Forelimb muscle (tissue), 1 donor: ENCODE results near the gene ADPRH. TPM values are rescaled to one million over a fixed set of nuclear protein-coding genes. Genes with fewer than 3 reads are reported as not detected.
A peak's percentile ranks its signal among the peaks of the same experiment; 100 is the strongest.
"Not testable (repeated sequence)": the region's sequence is repeated elsewhere in the genome, so short reads cannot be mapped to it uniquely, and the experiment has no call there.

Source experiments
- DNase-seq: peaks from one replicate; pipeline ENCODE4 v3.0.0-alpha.2; 2013; ENCODE audit warnings: low read depth
- polyA plus RNA-seq: library from polyadenylated mRNA; unstranded; fragments of 120-200 nt; gene quantifications from one replicate; pipeline ENCODE4 v1.2.1, GENCODE V29; 2013; ENCODE audit not compliant: insufficient read length

ADPRH gene
- 9.3 TPM for polyA plus RNA-seq

- peak; percentile 16 for DNase-seq
Observed at GRCh38 chr3:119579366-119580066, at the start of gene ADPRH. Gene ADPRH, plus strand, starts transcription at chr3:119579492. Its CDS starts 2,678 bp downstream, at chr3:119582170.

- DNase-seq = no peak
Observed at GRCh38 chr3:119529883-119530282, 49.4 kb upstream of the ADPRH start.

- no peak for DNase-seq
Observed at GRCh38 chr3:119530456-119530855, 48.8 kb upstream of the ADPRH start.

DNA sequence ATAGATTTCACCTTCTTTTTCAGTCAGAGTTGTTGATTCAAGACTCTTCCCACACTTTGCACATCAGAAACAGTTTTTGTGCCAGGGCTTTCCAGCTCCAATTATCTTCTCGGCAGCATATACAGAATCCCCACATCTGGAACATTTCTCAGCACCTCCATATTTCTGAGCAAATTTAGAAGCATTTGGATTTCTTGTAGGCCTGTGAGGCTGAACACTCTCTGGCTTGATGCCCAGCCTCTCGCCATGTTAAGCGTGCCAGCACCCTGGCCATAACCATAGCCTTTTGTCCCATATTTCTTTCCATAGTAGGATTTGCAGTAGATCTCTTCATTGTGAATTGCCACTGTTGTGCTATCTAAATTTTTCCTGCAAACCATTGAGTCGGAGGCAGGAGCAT is 48.1 kb upstream of the ADPRH start:
- DNase-seq = no peak

DNA sequence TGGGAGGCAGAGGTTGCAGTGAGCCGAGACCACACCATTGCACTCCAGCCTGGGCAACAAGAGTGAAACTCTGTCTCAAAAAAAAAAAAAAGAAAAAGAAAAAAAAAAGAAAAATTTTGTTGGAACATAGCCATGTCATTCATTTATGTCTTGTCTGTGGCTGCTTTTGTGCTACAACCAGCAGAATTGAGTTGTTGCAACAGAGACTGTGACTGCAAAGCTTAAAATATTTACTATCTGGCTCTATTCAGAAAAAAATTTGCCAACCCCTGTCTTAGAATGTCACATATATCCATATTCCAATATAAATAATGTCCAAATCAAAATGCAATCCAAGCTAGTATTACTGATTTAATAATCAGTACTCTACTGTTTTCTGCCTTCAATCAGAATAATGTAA is 45.0 kb upstream of the ADPRH start:
- DNase-seq = no peak

- DNase-seq = no peak
Observed at GRCh38 chr3:119536757-119537156, 42.5 kb upstream of the ADPRH start.

- no peak for DNase-seq
Observed at GRCh38 chr3:119538772-119539171, 40.5 kb upstream of the ADPRH start.

DNA sequence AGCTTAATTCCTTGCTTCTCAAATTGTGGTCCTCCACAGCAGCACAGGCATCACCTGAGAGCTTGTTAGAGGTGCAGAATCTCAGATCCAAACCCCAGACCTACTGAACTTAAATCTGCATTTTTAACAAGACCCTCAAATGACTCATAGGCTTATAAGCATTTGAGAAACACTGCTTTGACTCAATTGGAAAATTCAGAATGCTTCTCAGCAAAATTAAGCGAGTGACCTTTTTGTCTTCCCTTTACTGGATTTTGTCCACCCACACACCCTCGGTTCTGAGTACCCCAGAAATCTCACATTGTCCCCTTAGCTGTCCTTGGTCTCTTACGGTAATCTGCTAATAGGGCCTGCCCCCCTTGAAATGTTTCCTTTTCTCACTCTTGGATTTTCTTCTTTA is 37.7 kb upstream of the ADPRH start:
- no peak for DNase-seq

DNA sequence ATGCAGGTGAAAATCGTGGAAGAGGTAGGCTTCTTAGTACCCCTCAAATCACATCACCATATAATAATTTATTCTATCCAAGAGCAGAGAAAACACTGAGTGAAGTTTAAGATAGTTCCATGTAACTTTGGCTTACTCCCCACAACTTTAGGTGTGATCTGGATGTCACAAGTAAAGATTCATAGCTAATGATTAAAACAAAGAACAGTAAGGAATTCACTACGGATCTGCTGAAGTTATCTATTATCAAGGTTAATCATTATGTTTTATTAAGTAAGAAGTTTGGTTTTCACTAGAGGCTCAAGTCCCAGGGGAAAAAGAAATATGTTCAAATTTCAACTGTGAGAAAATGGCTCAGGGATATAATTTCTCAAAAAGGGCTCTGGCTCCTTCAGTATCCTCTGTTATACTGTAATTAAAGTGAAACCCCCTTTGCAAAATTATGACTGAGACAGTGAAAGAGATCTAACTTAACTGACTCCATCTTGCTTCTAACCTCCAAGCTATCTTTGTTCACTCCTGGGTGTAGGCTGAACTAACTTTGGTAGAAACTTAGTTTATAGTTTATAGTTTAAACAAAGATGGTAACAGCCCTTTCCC is 37.0 kb upstream of the ADPRH start:
- DNase-seq = no peak

DNA sequence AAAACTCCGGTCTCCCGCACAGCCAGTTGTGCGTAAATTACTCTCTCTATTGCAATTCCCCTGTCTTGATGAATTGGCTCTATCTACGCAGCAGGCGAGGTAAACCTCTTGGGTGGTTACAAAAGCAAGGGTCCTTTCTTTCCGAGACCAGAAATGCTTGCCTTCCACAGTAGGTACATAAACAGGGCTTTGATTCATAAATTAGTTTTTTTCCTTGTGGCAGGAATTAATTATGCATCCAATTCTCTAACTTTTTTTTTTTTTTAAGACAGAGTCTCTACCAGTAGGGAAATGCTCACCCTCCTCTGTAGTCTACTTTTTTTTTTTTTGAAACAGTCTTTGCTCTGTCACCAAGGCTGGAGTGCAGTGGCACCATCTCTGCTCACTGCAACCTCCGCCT is 36.1 kb upstream of the ADPRH start:
- no peak for DNase-seq

DNA sequence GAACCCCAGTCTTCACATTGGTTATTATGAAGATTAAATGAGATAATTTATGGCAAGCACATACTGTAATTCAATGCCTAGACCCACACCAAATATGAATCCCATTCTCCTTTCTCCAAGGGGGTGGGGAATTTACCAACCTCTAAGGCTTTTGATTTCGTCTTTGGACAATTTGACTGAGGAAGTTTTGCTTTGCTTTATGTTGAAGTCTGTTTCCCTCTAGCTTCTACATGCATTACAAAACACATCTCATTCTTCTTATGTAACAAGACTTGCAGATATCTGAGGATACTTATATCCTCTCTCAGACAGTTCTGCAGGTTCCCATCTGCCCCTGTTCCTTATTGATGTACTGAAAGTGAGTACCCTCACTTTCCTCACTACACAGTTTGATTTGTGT is 32.1 kb upstream of the ADPRH start:
- no peak for DNase-seq

GRCh38 chr3:119548341-119548740 is 31.0 kb upstream of the ADPRH start:
- no peak for DNase-seq

- no peak for DNase-seq
Observed at GRCh38 chr3:119550192-119550910, 28.9 kb upstream of the ADPRH start.

DNA sequence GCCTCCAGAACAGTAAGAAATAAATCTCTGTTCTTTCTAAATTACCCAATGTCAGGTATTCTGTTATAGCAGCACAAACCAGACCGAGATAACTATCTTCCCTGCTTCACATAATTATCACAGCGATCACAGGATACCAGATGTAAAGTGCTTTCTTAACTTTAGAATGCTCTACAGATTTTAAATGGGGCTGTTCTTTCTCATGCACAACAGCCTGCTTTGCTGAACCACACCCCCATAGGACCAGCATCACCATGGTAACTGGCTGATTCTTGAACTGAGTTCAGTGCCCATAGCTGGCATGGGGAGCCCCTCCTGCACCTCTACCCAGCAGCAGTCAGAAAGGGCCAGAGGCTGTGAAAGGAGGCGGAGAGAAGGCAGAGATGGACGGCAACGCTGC is 27.7 kb upstream of the ADPRH start:
- DNase-seq = no peak

DNA sequence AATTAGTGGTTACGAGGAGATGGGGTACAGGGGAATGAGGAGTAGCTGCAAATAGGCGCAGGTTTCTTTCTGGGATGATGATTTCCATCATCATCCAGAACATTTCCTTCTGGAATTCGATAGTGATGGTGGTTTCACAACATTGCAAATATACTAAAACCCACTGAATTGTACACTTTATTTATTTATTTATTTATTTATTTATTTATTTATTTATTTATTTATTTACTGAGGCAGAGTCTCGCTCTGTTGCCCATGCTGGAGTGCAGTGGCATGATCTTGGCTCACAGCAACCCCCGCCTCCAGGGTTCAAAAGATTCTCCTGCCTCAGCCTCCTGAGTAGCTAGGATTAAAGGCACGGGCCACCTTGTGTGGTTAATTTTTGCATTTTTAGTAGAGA is 26.4 kb upstream of the ADPRH start:
- not testable (repeated sequence) for DNase-seq

GRCh38 chr3:119553823-119554415 is 25.4 kb upstream of the ADPRH start:
- DNase-seq = no peak

DNA sequence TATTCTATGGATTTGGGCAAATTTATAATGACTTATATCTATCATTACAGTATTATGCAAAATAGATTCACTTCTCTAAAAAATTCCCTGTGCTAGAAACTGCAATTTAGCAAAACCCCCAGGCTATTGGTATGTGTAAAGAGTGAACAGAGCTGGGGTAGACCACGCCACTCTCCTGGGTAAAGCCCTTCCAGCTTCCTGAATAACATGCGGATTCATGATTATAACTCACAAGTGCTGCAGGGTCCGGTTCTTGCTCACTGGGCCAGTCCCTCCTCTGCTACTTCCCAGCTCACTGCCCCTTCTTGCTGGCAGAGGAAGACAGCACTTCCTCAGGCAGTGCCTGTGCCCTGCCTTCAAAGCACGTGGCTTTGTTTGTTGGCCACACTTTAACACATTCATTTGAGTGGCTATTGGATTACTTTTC is 24.0 kb upstream of the ADPRH start:
- no peak for DNase-seq

- no peak for DNase-seq
Observed at GRCh38 chr3:119555929-119556328, 23.4 kb upstream of the ADPRH start.

GRCh38 chr3:119557192-119557876 is 22.0 kb upstream of the ADPRH start:
- no peak for DNase-seq

DNA sequence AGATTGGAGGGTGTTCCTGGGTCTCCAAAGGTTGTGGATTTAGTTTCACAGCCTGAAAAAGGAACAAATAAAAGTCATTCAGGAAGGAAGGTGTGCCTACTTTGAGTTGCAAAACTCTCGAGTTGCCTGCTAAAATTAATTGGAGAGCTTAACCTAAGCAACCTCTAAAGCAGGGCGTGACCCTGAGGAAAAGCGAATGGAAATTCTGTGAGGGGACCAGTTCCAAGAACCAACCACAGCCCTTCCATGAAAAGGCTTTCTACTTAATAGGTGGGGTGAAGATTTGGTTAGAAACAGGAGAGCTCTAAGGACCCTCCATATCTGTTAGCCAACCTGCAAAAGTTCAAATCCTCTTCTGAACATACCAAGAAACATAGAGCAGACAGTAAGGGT is 21.4 kb upstream of the ADPRH start:
- no peak for DNase-seq

GRCh38 chr3:119558626-119559317 is 20.5 kb upstream of the ADPRH start:
- no peak for DNase-seq
